ENCODE data around the gene TBRG4. TPM values are rescaled to one million over a fixed set of nuclear protein-coding genes. Genes with fewer than 3 reads are reported as not detected.

TBRG4 gene
- total and polyA plus RNA-seq, 2 experiments from 2014 or later: 44.5 to 54.6 TPM

- H3K36me3 ChIP-seq (replicated peaks; ENCODE audit: insufficient read depth, low read depth): no peaks in the 10 kb centered on the region
- no peaks in the 10 kb centered on the region for H3K79me2 ChIP-seq
- no peaks in the 10 kb centered on the region for H3K4me1 ChIP-seq (ENCODE audit: insufficient read depth)
- H4K20me1 ChIP-seq (ENCODE audit: insufficient read depth, poor library complexity, severe bottlenecking): no peaks in the 10 kb centered on the region
- no peak overlapping the region for H3K4me3 ChIP-seq
- H3K9me2 ChIP-seq (replicated peaks; ENCODE audit: insufficient read depth): no peaks in the 10 kb centered on the region
- 78% methylated on average over 4 of the region's 4 CpGs for WGBS (ENCODE audit: low lambda C conversion rate, missing lambda C conversion rate)
- no peak overlapping the region for H3K4me2 ChIP-seq
- H3K27me3 ChIP-seq: no peaks in the 10 kb centered on the region
- no peak for TF ChIP-seq EZH2phosphoT487 (IDR thresholded peaks at IDR 0.05; ENCODE audit: low read depth, severe bottlenecking, unreplicated experiment)
- TF ChIP-seq CTCF (IDR thresholded peaks at IDR 0.05; ENCODE audit: poor library complexity): no peak
- TF ChIP-seq EZH2 (IDR thresholded peaks at IDR 0.05; ENCODE audit: borderline replicate concordance): no peak
- H3K9me3 ChIP-seq (ENCODE audit: low read depth): no peaks in the 10 kb centered on the region
- no peak for DNase-seq (ENCODE audit: low spot score)
- H2AFZ ChIP-seq: no peak overlapping the region
- H3K27ac ChIP-seq: no peak overlapping the region
Observed at GRCh38 chr7:45143616-45144015, 32.1 kb upstream of the TBRG4 start.

GRCh38 chr7:45140827-45141226 lies 29.3 kb upstream of the TBRG4 start:
- Histone ChIP-seq H3K9me3 (ENCODE audit: low read depth) (no peaks in the 10 kb centered on the region), H2AFZ (no peak overlapping the region), H3K79me2 (no peaks in the 10 kb centered on the region), H3K9me2 (replicated peaks; ENCODE audit: insufficient read depth) (no peaks in the 10 kb centered on the region), H3K27me3 (no peaks in the 10 kb centered on the region), H3K4me1 (ENCODE audit: insufficient read depth) (no peaks in the 10 kb centered on the region), H4K20me1 (ENCODE audit: insufficient read depth, poor library complexity, severe bottlenecking) (no peaks in the 10 kb centered on the region), H3K36me3 (replicated peaks; ENCODE audit: insufficient read depth, low read depth) (no peaks in the 10 kb centered on the region), H3K27ac (no peak overlapping the region), H3K4me3 (no peak overlapping the region), H3K4me2 (no peak overlapping the region)
- 89% methylated on average over 4 of the region's 4 CpGs for WGBS (ENCODE audit: low lambda C conversion rate, missing lambda C conversion rate)
- DNase-seq (ENCODE audit: low spot score): no peak
- TF ChIP-seq EZH2 (IDR thresholded peaks at IDR 0.05; ENCODE audit: borderline replicate concordance) (no peak), CTCF (IDR thresholded peaks at IDR 0.05; ENCODE audit: poor library complexity) (no peak), EZH2phosphoT487 (IDR thresholded peaks at IDR 0.05; ENCODE audit: low read depth, severe bottlenecking, unreplicated experiment) (no peak)

- Histone ChIP-seq H3K27me3 (no peaks in the 10 kb centered on the region), H3K9me3 (ENCODE audit: low read depth) (no peaks in the 10 kb centered on the region), H4K20me1 (ENCODE audit: insufficient read depth, poor library complexity, severe bottlenecking) (no peaks in the 10 kb centered on the region), H3K4me1 (ENCODE audit: insufficient read depth) (no peaks in the 10 kb centered on the region), H3K4me3 (no peak overlapping the region), H3K79me2 (no peaks in the 10 kb centered on the region), H3K9me2 (replicated peaks; ENCODE audit: insufficient read depth) (no peaks in the 10 kb centered on the region), H3K4me2 (no peak overlapping the region), H3K27ac (no peak overlapping the region), H2AFZ (no peak overlapping the region), H3K36me3 (replicated peaks; ENCODE audit: insufficient read depth, low read depth) (no peaks in the 10 kb centered on the region)
- DNase-seq (ENCODE audit: low spot score): no peak
- TF ChIP-seq CTCF (IDR thresholded peaks at IDR 0.05; ENCODE audit: poor library complexity) (no peak), EZH2phosphoT487 (IDR thresholded peaks at IDR 0.05; ENCODE audit: low read depth, severe bottlenecking, unreplicated experiment) (no peak), EZH2 (IDR thresholded peaks at IDR 0.05; ENCODE audit: borderline replicate concordance) (no peak)
- 66% methylated on average over 10 of the region's 10 CpGs for WGBS (ENCODE audit: low lambda C conversion rate, missing lambda C conversion rate)
Observed at GRCh38 chr7:45138433-45139267, 27.2 kb upstream of the TBRG4 start.

Data from hepatocyte (in vitro differentiated cells).